ENCODE measurements around the gene TAS1R2.

Gene TAS1R2

GRCh38 chr1:18859560-18859959 lies at the start of gene TAS1R2:
TAS1R2 (minus strand) TSS chr1:18859660; CDS start chr1:18859660, 0 bp downstream.
- no peaks in the 10 kb centered on the region for H3K4me1 ChIP-seq (ENCODE audit: insufficient read depth, insufficient read length)
- H3K27me3 ChIP-seq (ENCODE audit: insufficient read depth, insufficient read length) = no peaks in the 10 kb centered on the region
- H3K9me3 ChIP-seq (ENCODE audit: insufficient read depth, low read length) = no peaks in the 10 kb centered on the region
- no peak for DNase-seq (ENCODE audit: low read depth, low spot score)
- H3K4me3 ChIP-seq (ENCODE audit: insufficient read length, low read depth) = no peak within 1 kb of the TSS
- no peak within 1 kb of the TSS for H3K9ac ChIP-seq (ENCODE audit: insufficient read length, low read depth)
- TF ChIP-seq ZNF274 (IDR thresholded peaks at IDR 0.05; ENCODE audit: low read depth, low read length) (no peak), SUZ12 (IDR thresholded peaks at IDR 0.05; ENCODE audit: extremely low read depth, insufficient read depth, insufficient read length) (no peak), YY1 (IDR thresholded peaks at IDR 0.05; ENCODE audit: insufficient read depth, insufficient read length) (no peak)
- H3K36me3 ChIP-seq (ENCODE audit: insufficient read depth, insufficient read length, low read length) = no peaks in the 10 kb centered on the region

DNA sequence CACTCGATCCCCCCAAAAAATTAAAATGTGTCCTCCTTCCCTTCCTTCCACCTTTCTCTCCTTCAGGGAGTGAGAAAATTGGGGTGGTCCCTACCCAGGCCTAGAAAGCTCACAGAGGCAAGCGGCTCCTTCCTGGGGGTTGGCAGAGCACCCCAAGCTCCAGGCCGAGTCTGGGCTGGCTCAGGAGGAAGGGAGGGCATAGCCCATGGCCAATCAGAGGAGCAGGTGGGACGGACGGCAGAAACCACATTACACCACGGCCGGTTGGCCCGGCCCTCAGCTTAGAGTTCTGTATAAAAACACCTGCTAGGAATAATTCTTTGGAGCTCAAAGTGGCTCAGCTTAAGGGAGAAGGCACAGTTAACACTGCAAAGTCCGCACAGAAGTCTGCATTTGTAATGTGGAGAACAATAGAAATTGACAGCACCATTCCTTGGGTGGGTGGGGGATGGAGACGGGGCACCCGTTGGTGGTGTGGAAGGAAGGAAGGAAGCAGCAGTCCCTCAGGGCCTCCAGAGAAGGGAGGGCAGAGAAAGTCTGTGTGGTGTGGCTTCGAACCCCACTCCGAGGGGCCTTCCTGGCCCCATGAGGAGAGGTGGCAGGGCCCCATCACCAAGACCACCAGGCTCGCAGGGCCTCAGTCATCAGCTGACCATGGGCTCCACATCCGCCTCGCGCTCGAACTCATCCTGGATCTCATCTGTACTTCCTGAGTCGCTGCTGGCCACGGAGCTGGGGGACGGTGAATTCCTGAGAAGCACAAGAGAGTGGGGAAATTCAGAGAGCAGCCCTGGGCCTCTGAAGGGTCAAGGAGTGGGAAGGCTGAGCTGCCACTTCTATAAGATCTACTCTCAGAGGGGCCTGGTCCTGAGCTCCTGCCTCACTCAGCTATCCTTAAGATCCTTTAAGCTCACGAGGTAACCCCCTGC lies 48.7 kb upstream of the TAS1R2 start:
- no peaks in the 10 kb centered on the region for H3K9me3 ChIP-seq (ENCODE audit: insufficient read depth, low read length)
- no peak overlapping the region for H3K4me3 ChIP-seq (ENCODE audit: insufficient read length, low read depth)
- no peaks in the 10 kb centered on the region for H3K27me3 ChIP-seq (ENCODE audit: insufficient read depth, insufficient read length)
- TF ChIP-seq ZNF274 (IDR thresholded peaks at IDR 0.05; ENCODE audit: low read depth, low read length) (no peak), YY1 (IDR thresholded peaks at IDR 0.05; ENCODE audit: insufficient read depth, insufficient read length) (no peak), SUZ12 (IDR thresholded peaks at IDR 0.05; ENCODE audit: extremely low read depth, insufficient read depth, insufficient read length) (no peak)
- peaks cover 71% of the 10 kb centered on the region for H3K36me3 ChIP-seq (ENCODE audit: insufficient read depth, insufficient read length, low read length)
- peaks cover 6% of the 10 kb centered on the region for H3K4me1 ChIP-seq (ENCODE audit: insufficient read depth, insufficient read length)
- no peak overlapping the region for H3K9ac ChIP-seq (ENCODE audit: insufficient read length, low read depth)
- no peak for DNase-seq (ENCODE audit: low read depth, low spot score)

GRCh38 chr1:18907021-18907916 lies 47.8 kb upstream of the TAS1R2 start:
- H3K4me3 ChIP-seq (ENCODE audit: insufficient read length, low read depth) = no peak overlapping the region
- H3K4me1 ChIP-seq (ENCODE audit: insufficient read depth, insufficient read length) = peaks cover 5% of the 10 kb centered on the region
- no peak overlapping the region for H3K9ac ChIP-seq (ENCODE audit: insufficient read length, low read depth)
- peak; percentile 23 for DNase-seq (ENCODE audit: low read depth, low spot score)
- H3K36me3 ChIP-seq (ENCODE audit: insufficient read depth, insufficient read length, low read length) = peaks cover 62% of the 10 kb centered on the region
- no peaks in the 10 kb centered on the region for H3K9me3 ChIP-seq (ENCODE audit: insufficient read depth, low read length)
- TF ChIP-seq ZNF274 (IDR thresholded peaks at IDR 0.05; ENCODE audit: low read depth, low read length) (no peak), YY1 (IDR thresholded peaks at IDR 0.05; ENCODE audit: insufficient read depth, insufficient read length) (no peak), SUZ12 (IDR thresholded peaks at IDR 0.05; ENCODE audit: extremely low read depth, insufficient read depth, insufficient read length) (no peak)
- no peaks in the 10 kb centered on the region for H3K27me3 ChIP-seq (ENCODE audit: insufficient read depth, insufficient read length)

- Histone ChIP-seq H3K4me1 (ENCODE audit: insufficient read depth, insufficient read length) (peaks cover 6% of the 10 kb centered on the region), H3K4me3 (ENCODE audit: insufficient read length, low read depth) (peak overlapping the region; percentile 43), H3K9ac (ENCODE audit: insufficient read length, low read depth) (peak overlapping the region; percentile 69), H3K9me3 (ENCODE audit: insufficient read depth, low read length) (no peaks in the 10 kb centered on the region), H3K36me3 (ENCODE audit: insufficient read depth, insufficient read length, low read length) (peaks cover 44% of the 10 kb centered on the region), H3K27me3 (ENCODE audit: insufficient read depth, insufficient read length) (no peaks in the 10 kb centered on the region)
- DNase-seq (ENCODE audit: low read depth, low spot score) = no peak
- TF ChIP-seq ZNF274 (IDR thresholded peaks at IDR 0.05; ENCODE audit: low read depth, low read length) = no peak
- TF ChIP-seq SUZ12 (IDR thresholded peaks at IDR 0.05; ENCODE audit: extremely low read depth, insufficient read depth, insufficient read length) = no peak
- no peak for TF ChIP-seq YY1 (IDR thresholded peaks at IDR 0.05; ENCODE audit: insufficient read depth, insufficient read length)
Measured at GRCh38 chr1:18903291-18903756, 43.9 kb upstream of the TAS1R2 start.

DNA sequence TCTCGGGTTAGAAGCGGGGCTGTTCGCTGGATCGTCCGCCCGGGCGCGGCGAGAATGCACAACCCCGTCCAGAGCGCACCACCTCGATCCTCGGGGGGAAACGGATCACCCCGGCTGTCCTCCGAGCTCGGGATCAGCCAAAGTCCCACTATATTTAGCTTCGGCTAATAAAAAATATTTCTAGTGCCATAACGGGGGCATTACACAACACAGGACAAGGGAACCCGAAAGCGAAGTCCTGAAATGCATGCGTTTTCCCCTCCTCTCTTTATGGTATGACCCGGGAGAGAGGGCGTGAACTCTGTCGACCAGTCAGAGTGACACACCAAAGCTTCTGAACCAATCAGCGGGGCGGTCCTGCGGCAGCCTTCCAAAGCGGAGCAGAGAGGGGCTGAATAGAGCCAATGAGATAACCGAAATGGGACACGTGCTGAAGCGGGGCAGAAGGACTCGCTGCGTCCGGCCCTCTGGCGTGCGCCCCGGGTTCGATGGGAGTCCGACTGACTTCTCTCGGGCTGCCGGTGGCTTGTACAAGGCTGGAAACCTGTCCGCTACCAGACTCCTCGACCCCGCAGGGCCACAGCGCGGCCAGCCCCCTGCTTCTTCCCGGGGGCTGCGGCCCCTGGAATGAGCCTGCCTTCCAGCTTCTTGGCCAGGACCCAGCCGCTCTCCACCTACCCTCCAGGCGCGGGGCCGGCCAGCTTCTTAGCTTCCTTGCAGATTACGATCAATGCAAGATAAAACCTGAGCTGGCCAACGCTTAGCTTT lies 43.2 kb upstream of the TAS1R2 start, which contains the start of gene ALDH4A1:
Gene ALDH4A1 (minus strand): TSS at position 33 of the 768 bp plus-strand sequence. CDS start 32 bp downstream, at position 1.
- no peaks in the 10 kb centered on the region for H3K9me3 ChIP-seq (ENCODE audit: insufficient read depth, low read length)
- H3K27me3 ChIP-seq (ENCODE audit: insufficient read depth, insufficient read length) = no peaks in the 10 kb centered on the region
- H3K9ac ChIP-seq (ENCODE audit: insufficient read length, low read depth) = peak within 1 kb of the TSS; percentile 81
- peak within 1 kb of the TSS; percentile 82 for H3K4me3 ChIP-seq (ENCODE audit: insufficient read length, low read depth)
- H3K4me1 ChIP-seq (ENCODE audit: insufficient read depth, insufficient read length) = peaks cover 3% of the 10 kb centered on the region
- H3K36me3 ChIP-seq (ENCODE audit: insufficient read depth, insufficient read length, low read length) = peaks cover 44% of the 10 kb centered on the region
- TF ChIP-seq YY1 (IDR thresholded peaks at IDR 0.05; ENCODE audit: insufficient read depth, insufficient read length) (no peak), ZNF274 (IDR thresholded peaks at IDR 0.05; ENCODE audit: low read depth, low read length) (no peak), SUZ12 (IDR thresholded peaks at IDR 0.05; ENCODE audit: extremely low read depth, insufficient read depth, insufficient read length) (no peak)
- DNase-seq (ENCODE audit: low read depth, low spot score) = peak; percentile 92

- TF ChIP-seq ZNF274 (IDR thresholded peaks at IDR 0.05; ENCODE audit: low read depth, low read length) (no peak), SUZ12 (IDR thresholded peaks at IDR 0.05; ENCODE audit: extremely low read depth, insufficient read depth, insufficient read length) (no peak), YY1 (IDR thresholded peaks at IDR 0.05; ENCODE audit: insufficient read depth, insufficient read length) (no peak)
- peak overlapping the region; percentile 82 for H3K4me3 ChIP-seq (ENCODE audit: insufficient read length, low read depth)
Measured at GRCh38 chr1:18901952-18902522, 42.6 kb upstream of the TAS1R2 start.

More at GRCh38 chr1:18901952-18902522, 42.6 kb upstream of the TAS1R2 start:
- no peak for DNase-seq (ENCODE audit: low read depth, low spot score)
- Histone ChIP-seq H3K4me1 (ENCODE audit: insufficient read depth, insufficient read length) (peaks cover 1% of the 10 kb centered on the region), H3K9ac (ENCODE audit: insufficient read length, low read depth) (peak overlapping the region; percentile 81), H3K27me3 (ENCODE audit: insufficient read depth, insufficient read length) (no peaks in the 10 kb centered on the region), H3K36me3 (ENCODE audit: insufficient read depth, insufficient read length, low read length) (peaks cover 42% of the 10 kb centered on the region), H3K9me3 (ENCODE audit: insufficient read depth, low read length) (no peaks in the 10 kb centered on the region)
